Measurements from ENCODE around the gene VAMP1. TPM values are rescaled to one million over a fixed set of nuclear protein-coding genes. Genes with fewer than 3 reads are reported as not detected.

VAMP1 gene
- total and polyA plus RNA-seq, 2 of the 4 experiments (the other 2 are of a cell fraction), result 7.2 to 21.9 TPM

DNA sequence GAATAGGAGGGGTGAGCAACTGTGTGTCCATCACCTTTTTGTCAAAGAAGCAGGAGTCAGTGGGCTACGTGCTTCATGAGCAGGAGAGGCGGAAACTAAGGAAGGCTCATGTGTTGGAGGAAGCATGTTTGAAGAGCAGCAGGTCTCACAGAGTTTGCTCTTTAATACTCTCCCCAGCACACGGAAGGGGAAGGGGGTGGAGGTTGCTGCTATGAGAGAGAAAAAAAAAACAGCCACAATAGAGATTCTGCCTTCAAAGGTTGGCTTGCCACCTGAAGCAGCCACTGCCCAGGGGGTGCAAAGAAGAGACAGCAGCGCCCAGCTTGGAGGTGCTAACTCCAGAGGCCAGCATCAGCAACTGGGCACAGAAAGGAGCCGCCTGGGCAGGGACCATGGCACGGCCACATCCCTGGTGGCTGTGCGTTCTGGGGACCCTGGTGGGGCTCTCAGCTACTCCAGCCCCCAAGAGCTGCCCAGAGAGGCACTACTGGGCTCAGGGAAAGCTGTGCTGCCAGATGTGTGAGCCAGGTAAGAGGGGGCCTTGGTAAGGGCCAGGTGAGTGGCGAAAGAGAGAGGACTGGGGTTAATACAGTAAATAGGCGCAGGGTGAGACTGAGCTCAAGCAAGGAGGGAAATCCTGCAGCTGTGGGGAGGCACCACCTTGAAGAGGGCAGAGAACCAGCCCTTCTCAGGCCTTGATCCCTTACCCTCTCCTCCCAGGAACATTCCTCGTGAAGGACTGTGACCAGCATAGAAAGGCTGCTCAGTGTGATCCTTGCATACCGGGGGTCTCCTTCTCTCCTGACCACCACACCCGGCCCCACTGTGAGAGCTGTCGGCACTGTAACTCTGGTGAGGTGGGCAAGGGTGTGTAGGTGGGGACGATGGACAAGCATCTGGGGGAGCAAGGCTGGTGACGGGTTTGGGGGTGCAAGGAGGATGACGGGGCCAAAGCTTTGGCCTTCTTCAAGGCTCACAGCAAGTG is 25.5 kb downstream of the VAMP1 start, which contains the start of gene CD27 (continued):
- TF ChIP-seq, protein P1, sequence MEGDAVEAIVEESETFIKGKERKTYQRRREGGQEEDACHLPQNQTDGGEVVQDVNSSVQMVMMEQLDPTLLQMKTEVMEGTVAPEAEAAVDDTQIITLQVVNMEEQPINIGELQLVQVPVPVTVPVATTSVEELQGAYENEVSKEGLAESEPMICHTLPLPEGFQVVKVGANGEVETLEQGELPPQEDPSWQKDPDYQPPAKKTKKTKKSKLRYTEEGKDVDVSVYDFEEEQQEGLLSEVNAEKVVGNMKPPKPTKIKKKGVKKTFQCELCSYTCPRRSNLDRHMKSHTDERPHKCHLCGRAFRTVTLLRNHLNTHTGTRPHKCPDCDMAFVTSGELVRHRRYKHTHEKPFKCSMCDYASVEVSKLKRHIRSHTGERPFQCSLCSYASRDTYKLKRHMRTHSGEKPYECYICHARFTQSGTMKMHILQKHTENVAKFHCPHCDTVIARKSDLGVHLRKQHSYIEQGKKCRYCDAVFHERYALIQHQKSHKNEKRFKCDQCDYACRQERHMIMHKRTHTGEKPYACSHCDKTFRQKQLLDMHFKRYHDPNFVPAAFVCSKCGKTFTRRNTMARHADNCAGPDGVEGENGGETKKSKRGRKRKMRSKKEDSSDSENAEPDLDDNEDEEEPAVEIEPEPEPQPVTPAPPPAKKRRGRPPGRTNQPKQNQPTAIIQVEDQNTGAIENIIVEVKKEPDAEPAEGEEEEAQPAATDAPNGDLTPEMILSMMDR (conservative IDR thresholded peaks at IDR 0.05; ENCODE audit: low read depth, low read length), result no peak

DNA sequence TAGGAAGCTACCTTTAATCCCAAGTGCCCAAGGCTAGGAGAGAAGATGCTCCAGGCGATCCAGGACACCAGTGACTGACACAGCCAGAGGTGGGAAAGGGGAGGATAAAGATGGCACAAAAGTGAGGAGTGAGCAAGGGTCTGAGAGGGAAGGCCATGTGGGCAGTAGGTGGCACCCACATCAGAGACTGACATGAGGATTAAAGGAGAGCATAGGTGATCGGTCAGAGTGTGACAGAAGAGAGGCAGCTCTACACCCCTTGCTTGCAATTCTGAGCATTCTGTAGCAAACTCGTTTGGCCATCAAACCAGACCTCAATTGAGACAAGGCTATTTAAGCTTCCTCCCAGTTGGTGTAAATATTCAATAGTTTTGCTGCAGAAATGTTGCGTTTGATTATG is 26.4 kb downstream of the VAMP1 start:
- Histone ChIP-seq H3K56ac (ENCODE audit: extremely low read depth, insufficient read depth, low read length) (no peak overlapping the region), H3K27ac (ENCODE audit: insufficient read depth, low read length) (no peak overlapping the region), H3K36me3 (ENCODE audit: control insufficient read depth, insufficient read depth, low read length) (peaks cover 15% of the 10 kb centered on the region), H4K91ac (ENCODE audit: insufficient read depth, low read depth, low read length) (no peak overlapping the region), H2AFZ (replicated peaks; ENCODE audit: low read length, poor library complexity) (no peak overlapping the region), H4K8ac (ENCODE audit: low read depth in 2 of 2, low read length in 2 of 2) (no peak overlapping the region), H3K9ac (ENCODE audit: low read depth, low read length) (no peak overlapping the region), H2BK20ac (ENCODE audit: low read depth, low read length) (no peak overlapping the region), H3K4ac (ENCODE audit: low read depth, low read length) (no peak overlapping the region), H2BK15ac (ENCODE audit: low read depth, low read length) (no peak overlapping the region), H3K9me3 (ENCODE audit: control insufficient read depth, insufficient read depth, low read length) (no peaks in the 10 kb centered on the region), H3K4me3 (ENCODE audit: insufficient read depth, low read depth, low read length) (no peak overlapping the region), H3K4me1 (ENCODE audit: control insufficient read depth, insufficient read depth, low read length) (peaks cover 2% of the 10 kb centered on the region; the same call in 1 of the 2 replicates), H2AK9ac (replicated peaks; ENCODE audit: low read depth, low read length, poor library complexity) (no peak overlapping the region), H3K79me1 (ENCODE audit: low read depth in 1 of 2, low read length in 2 of 2) (no peaks in the 10 kb centered on the region), H4K5ac (ENCODE audit: low read depth, low read length) (no peak overlapping the region), H3K14ac (replicated peaks; ENCODE audit: low read depth, low read length) (no peak overlapping the region), H2AK5ac (ENCODE audit: low read depth, low read length) (no peak overlapping the region), H3K9me1 (ENCODE audit: insufficient read depth, low read length) (no peaks in the 10 kb centered on the region), H3K18ac (ENCODE audit: low read depth, low read length) (no peak overlapping the region), H3K4me2 (ENCODE audit: low read depth, low read length) (no peak overlapping the region), H3K23ac (ENCODE audit: low read depth, low read length) (0 out of 2 replicates have a peak overlapping the region, but pooled peaks have one; percentile 51), H2BK120ac (ENCODE audit: low read depth, low read length) (no peak overlapping the region), H2BK5ac (ENCODE audit: low read depth, low read length, poor library complexity, severe bottlenecking) (no peak overlapping the region), H4K20me1 (ENCODE audit: insufficient read depth, low read length) (no peaks in the 10 kb centered on the region), H3K27me3 (ENCODE audit: control insufficient read depth, insufficient read depth, low read length) (no peaks in the 10 kb centered on the region)
- ChIA-PET POLR2A (ENCODE audit: unreplicated experiment) (no interaction called here), CTCF (no interaction called here)
- no TSS peak for BruUV-seq (replicated peaks)
- 59% methylated on average over 3 of the region's 4 CpGs; no CpG with 5 or more reads in 1 of the 2 experiments for WGBS, 2 experiments (ENCODE audit: extremely low coverage in 2 of 2, insufficient read length in 1 of 2)
- dilution Hi-C loops (cut with HindIII; ENCODE audit: low sequenced_read_pairs, unreplicated experiment), result no loop called here
- intact Hi-C loops (cut with micrococcal nuclease), result no loop called here
- in situ Hi-C loops (cut with MboI; ENCODE audit: low sequenced_read_pairs), result no loop called here
- ATAC-seq (ENCODE audit: low read depth) (no peak), DNase-seq (no peak)
- TF ChIP-seq RCOR1 (IDR thresholded peaks at IDR 0.05; ENCODE audit: insufficient replicate concordance, low read length), result no peak
- TF ChIP-seq NFE2L2 (IDR thresholded peaks at IDR 0.05; ENCODE audit: low read depth, low read length), result no peak
- TF ChIP-seq CHD1 (IDR thresholded peaks at IDR 0.05; ENCODE audit: low read depth, low read length), result no peak
- no peak for TF ChIP-seq CEBPB (IDR thresholded peaks at IDR 0.05; ENCODE audit: low read depth, low read length)
- no peak for TF ChIP-seq FOS (IDR thresholded peaks at IDR 0.05; ENCODE audit: low read depth, low read length)
- no peak for TF ChIP-seq BHLHE40 (IDR thresholded peaks at IDR 0.05; ENCODE audit: low read depth, low read length)
- no peak for TF ChIP-seq RFX5 (IDR thresholded peaks at IDR 0.05; ENCODE audit: low read depth, low read length)
- TF ChIP-seq, protein P2, sequence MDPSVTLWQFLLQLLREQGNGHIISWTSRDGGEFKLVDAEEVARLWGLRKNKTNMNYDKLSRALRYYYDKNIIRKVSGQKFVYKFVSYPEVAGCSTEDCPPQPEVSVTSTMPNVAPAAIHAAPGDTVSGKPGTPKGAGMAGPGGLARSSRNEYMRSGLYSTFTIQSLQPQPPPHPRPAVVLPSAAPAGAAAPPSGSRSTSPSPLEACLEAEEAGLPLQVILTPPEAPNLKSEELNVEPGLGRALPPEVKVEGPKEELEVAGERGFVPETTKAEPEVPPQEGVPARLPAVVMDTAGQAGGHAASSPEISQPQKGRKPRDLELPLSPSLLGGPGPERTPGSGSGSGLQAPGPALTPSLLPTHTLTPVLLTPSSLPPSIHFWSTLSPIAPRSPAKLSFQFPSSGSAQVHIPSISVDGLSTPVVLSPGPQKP (IDR thresholded peaks at IDR 0.05; ENCODE audit: borderline replicate concordance, low read depth, low read length), result no peak
- TF ChIP-seq, protein P1 (conservative IDR thresholded peaks at IDR 0.05; ENCODE audit: low read depth, low read length), result no peak
